Thyroid gland (tissue), 4 donors: ENCODE data around the gene USP6NL. TPM values are rescaled to one million over a fixed set of nuclear protein-coding genes. Genes with fewer than 3 reads are reported as not detected.

Experiments used
- DNase-seq, 2 donors: peaks; one replicate each; pipeline ENCODE4 v3.0.0-alpha.2; 2019
- H3K27ac ChIP-seq, 3 donors: fragments of 200-600 bp; sonication (generic); 1 replicate in 2 of 3; 2 replicates in 1 of 3; pipeline ENCODE4 v1.5.1; 2016 to 2019; ENCODE audit warnings: mild to moderate bottlenecking in 1 of 3, moderate library complexity in 1 of 3
- H3K27me3 ChIP-seq: fragments of 200-600 bp; sonication (generic); one replicate; pipeline ENCODE4 v1.5.1; 2019
- H3K36me3 ChIP-seq, 2 donors: fragments of 200-600 bp; sonication (generic); one replicate each; pipeline ENCODE4 v1.5.1; 2016 to 2019
- H3K4me1 ChIP-seq, 2 donors: fragments of 200-600 bp; sonication (generic); one replicate each; pipeline ENCODE4 v1.5.1; 2017 to 2019
- H3K4me3 ChIP-seq, 3 donors: fragments of 200-600 bp; sonication (generic); replicated peaks in 1 of 3; 1 replicate in 2 of 3; 2 replicates in 1 of 3; pipeline ENCODE4 v1.5.1; 2016; ENCODE audit warnings: mild to moderate bottlenecking in 1 of 3
- H3K9me3 ChIP-seq: fragments of 200-600 bp; sonication (generic); one replicate; pipeline ENCODE4 v1.5.1; 2017
- CTCF ChIP-seq, 6 experiments: fragments of 200-600 bp in 3 of 6; fragments of 450-650 bp in 3 of 6; sonication (generic) in 3 of 6; IDR thresholded peaks; one replicate each; pipeline ENCODE4 v1.5.1; 2016 to 2019; ENCODE audit warnings: antibody characterized with exemption in 6 of 6, mild to moderate bottlenecking in 2 of 6, inconsistent platforms in 1 of 6, moderate library complexity in 1 of 6
- POLR2A ChIP-seq, 2 donors: fragments of 450-650 bp; IDR thresholded peaks; one replicate each; pipeline ENCODE4 v1.6.1; 2017; ENCODE audit warnings: antibody characterized with exemption in 2 of 2, mild to moderate bottlenecking in 2 of 2, moderate library complexity in 1 of 2
- WGBS, 2 donors: methylation state at CpG; one replicate each; pipeline ENCODE4 v1.1.5; 2017; 5-methylcytosine and 5-hydroxymethylcytosine counted together
- intact Hi-C: fragments of 100-400 bp; cut with DNase I; formaldehyde crosslinking; loops from one replicate; pipeline ENCODE4 v1.15.1; 2023
- total RNA-seq, 4 donors: library from RNA; depleted of rRNA; stranded (reverse); fragments of >200 nt; gene quantifications; one replicate each; pipeline ENCODE4 v1.2.3, GENCODE V29; 2016

Gene USP6NL
- total RNA-seq, 4 donors from 2014 or later, result 16.7 to 24.3 (median 17.8) TPM

DNA sequence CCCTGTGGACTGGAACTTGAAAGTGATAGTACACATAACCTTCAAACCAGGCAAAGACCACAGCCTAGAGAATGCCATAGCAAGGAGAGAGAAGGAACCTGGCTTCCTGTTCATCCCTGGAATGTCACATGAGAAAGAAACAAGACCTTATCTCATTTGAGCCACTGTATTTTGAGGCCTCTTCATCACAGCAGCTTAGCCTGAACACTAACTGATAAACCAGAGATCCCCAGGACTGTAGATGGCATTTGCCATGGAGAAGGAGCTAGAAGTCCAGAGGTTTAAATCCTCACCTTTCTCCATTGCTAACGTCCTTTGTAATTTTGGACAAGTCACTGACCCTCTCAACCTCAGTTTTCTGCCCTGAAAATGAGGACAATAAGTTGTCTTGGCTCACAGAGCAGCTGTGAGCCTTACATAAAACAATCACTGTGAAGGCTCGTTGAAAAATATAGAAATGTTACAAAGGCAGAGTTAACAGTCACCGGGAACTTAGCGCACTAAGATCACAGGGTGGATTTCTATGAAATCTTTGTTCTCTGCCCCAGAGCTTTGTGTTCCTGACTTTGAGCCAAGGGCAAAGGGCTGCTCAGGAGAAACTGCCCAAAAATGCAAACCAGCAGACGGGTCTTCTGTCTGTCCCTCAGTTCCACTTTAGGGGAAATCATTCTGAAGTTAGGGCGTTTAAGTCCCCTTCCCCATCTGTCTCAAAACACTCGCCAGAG is 197.0 kb downstream of the USP6NL start:
- no peaks in the 10 kb centered on the region for H3K4me1 ChIP-seq
- H3K4me3 ChIP-seq, result no peak overlapping the region
- no peak for DNase-seq
- TF ChIP-seq POLR2A (IDR thresholded peaks at IDR 0.05) (no peak), CTCF (IDR thresholded peaks at IDR 0.05) (no peak)
- WGBS, 2 donors, result 57 to 60% methylated on average over 7 of the region's 7 CpGs
- no peaks in the 10 kb centered on the region for H3K27me3 ChIP-seq
- no peaks in the 10 kb centered on the region for H3K9me3 ChIP-seq
- intact Hi-C loops, result no loop called here
- no peak overlapping the region for H3K27ac ChIP-seq
- H3K36me3 ChIP-seq, result no peaks in the 10 kb centered on the region

GRCh38 chr10:11411926-11412545 is 199.4 kb downstream of the USP6NL start:
- no peak for TF ChIP-seq CTCF (IDR thresholded peaks at IDR 0.05)
- no peak for TF ChIP-seq POLR2A (IDR thresholded peaks at IDR 0.05)
- intact Hi-C loops, result no loop called here
- no peak for DNase-seq
- H3K4me1 ChIP-seq, result no peaks in the 10 kb centered on the region
- no peak overlapping the region for H3K4me3 ChIP-seq
- H3K27me3 ChIP-seq, result no peaks in the 10 kb centered on the region
- 86 to 100% methylated on average over 2 of the region's 2 CpGs for WGBS, 2 donors
- H3K27ac ChIP-seq, result no peak overlapping the region
- H3K9me3 ChIP-seq, result no peaks in the 10 kb centered on the region
- no peaks in the 10 kb centered on the region for H3K36me3 ChIP-seq

DNA sequence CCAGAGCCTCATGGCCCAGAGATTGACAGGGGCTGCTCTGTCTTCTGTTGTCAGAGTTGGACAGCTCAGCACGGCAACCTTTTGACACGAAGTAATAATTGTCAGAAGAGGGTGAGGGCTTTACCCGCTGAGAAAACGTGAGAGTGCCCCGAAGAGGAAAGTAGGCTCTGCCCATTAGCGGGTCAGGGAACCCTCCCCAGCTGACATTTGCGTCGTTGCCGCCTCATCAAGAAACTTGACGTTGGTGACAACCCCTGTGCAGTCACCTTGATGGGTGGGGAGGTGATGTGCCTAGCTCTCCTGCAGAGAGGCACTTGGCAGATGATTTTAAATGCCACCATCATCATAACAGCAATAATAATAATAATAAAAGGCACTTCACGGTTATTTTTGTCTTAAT is 202.1 kb downstream of the USP6NL start:
- no peaks in the 10 kb centered on the region for H3K36me3 ChIP-seq
- H3K27me3 ChIP-seq, result no peaks in the 10 kb centered on the region
- 66 to 79% methylated on average over 11 of the region's 11 CpGs for WGBS, 2 donors
- no peak for TF ChIP-seq POLR2A (IDR thresholded peaks at IDR 0.05)
- TF ChIP-seq CTCF (IDR thresholded peaks at IDR 0.05), result no peak
- no peak overlapping the region for H3K4me3 ChIP-seq
- DNase-seq, result no peak
- no peaks in the 10 kb centered on the region for H3K4me1 ChIP-seq
- intact Hi-C loops, result no loop called here
- no peak overlapping the region for H3K27ac ChIP-seq
- no peaks in the 10 kb centered on the region for H3K9me3 ChIP-seq

DNA sequence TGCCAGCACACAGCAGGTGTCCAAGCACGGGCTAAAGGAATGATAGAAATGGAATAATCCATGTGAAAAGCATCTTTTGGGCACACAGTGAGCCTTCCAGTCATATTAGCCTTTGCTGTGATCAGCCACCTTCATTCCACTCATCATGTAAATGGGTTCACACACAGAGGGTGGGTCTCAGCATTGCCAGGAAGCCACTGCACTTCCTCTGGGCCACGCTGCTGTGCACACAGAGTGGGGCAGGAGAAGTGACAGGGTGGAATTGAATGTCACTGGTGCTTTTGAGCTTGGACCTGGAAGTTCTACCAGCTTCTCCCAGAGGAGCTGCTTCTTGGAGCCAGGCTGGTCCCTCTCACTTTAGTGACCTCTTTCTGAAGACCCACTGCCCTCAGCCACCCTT is 203.5 kb downstream of the USP6NL start:
- intact Hi-C loops, result no loop called here
- no peak for TF ChIP-seq POLR2A (IDR thresholded peaks at IDR 0.05)
- no peak for TF ChIP-seq CTCF (IDR thresholded peaks at IDR 0.05)
- no peaks in the 10 kb centered on the region for H3K27me3 ChIP-seq
- no peak for DNase-seq
- H3K27ac ChIP-seq, result no peak overlapping the region
- WGBS, 2 donors, result 69 to 77% methylated on average over 2 of the region's 2 CpGs
- no peaks in the 10 kb centered on the region for H3K4me1 ChIP-seq
- no peaks in the 10 kb centered on the region for H3K36me3 ChIP-seq
- H3K4me3 ChIP-seq, result no peak overlapping the region
- H3K9me3 ChIP-seq, result no peaks in the 10 kb centered on the region

DNA sequence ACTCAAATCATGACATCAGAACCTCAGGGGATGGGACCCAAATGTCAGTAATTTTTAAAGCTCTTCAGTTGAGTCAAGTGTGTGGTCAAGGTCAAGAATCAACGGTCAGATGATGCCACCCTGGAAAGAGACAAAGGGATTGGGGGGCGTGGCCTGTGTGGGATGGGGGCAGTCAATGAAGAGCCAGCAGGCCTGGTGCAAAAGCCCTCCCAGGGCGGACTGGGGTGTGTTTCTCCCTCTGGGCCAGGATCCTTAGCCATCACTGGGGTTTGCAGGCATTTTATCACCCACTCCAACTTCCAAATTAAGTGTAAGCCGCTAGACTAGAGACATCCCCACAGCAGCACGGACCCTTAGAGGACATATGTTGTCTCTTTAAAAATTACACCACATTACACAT is 204.7 kb downstream of the USP6NL start:
- no peaks in the 10 kb centered on the region for H3K9me3 ChIP-seq
- H3K36me3 ChIP-seq, result no peaks in the 10 kb centered on the region
- no peaks in the 10 kb centered on the region for H3K4me1 ChIP-seq
- 75 to 84% methylated on average over 5 of the region's 5 CpGs for WGBS, 2 donors
- intact Hi-C loops, result no loop called here
- TF ChIP-seq POLR2A (IDR thresholded peaks at IDR 0.05) (no peak), CTCF (IDR thresholded peaks at IDR 0.05) (no peak)
- no peaks in the 10 kb centered on the region for H3K27me3 ChIP-seq
- H3K27ac ChIP-seq, result no peak overlapping the region
- H3K4me3 ChIP-seq, result no peak overlapping the region
- DNase-seq, result no peak
